GM18858 (cell line): ENCODE data around the gene PRR20E.
"Not testable (repeated sequence)": the region's sequence is repeated elsewhere in the genome, so short reads cannot be mapped to it uniquely, and the experiment has no call there.

ENCODE experiments used
- ATAC-seq: cut with Tn5 transposase; IDR thresholded peaks from one replicate; pipeline ENCODE4 v1.9.1; 2021; ENCODE audit not compliant: unreplicated experiment

The PRR20E gene

DNA sequence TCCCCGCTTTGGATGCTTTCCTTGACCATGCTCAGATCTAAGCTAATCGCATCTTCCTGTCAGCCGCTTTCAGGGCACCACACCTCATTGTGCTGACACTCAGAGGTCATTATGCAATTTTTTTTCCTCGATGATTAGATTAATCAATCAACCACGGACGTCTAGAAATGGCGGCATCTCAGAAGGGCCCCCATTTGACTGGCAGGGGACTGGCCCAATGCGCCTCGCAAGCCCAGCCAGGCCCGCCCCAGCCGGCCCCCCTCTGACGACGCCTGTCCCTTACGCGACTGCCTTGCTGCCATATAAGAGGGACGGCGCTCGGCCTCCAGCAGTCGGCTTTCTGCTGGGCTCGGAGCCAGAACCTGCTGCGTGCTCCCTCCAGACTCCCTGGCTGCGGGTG is at the start of gene PRR20E:
Gene PRR20E, plus strand, starts transcription at position 301 of the 400 bp plus-strand sequence. CDS start 387 bp downstream, outside the sequence.
- ATAC-seq, result not testable (repeated sequence)

DNA sequence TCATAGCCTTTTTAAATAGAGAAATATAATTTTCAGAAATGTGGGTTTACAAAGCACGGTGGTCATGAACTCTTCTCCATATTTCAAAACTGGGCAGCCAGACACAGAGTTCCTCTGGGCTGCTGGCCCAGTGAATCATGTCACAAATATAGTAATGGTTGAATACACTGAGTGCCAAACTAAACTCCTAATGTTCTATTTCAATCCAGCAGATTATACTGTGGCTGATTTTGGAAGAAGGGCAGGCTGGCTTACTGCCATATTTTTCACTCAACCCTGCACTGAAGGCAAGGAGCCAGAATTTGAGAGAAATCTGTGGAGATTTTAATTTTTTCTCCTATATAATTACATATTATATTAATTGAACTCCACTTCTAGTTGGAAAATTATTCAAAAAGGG is 43.3 kb upstream of the PRR20E start:
- no peak for ATAC-seq

DNA sequence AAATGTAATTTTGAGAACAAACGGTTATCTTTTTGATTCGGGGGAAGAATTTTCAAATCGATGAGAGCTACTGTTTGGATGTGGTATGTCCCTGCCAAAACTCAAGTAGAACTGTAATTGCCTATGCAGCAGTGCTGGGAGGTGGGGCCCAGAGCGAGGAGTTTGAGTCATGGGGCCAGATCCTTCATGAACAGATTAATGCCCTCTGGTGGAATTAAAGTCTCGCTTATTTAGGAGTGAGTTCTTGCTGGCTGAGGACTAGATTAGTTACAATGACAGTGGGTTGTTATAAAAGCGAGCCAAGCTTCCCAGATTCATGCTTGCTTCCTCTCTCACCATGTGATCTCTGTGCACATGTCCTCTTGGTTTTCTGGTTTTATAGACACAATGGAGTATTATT is 38.1 kb upstream of the PRR20E start:
- ATAC-seq, result no peak

DNA sequence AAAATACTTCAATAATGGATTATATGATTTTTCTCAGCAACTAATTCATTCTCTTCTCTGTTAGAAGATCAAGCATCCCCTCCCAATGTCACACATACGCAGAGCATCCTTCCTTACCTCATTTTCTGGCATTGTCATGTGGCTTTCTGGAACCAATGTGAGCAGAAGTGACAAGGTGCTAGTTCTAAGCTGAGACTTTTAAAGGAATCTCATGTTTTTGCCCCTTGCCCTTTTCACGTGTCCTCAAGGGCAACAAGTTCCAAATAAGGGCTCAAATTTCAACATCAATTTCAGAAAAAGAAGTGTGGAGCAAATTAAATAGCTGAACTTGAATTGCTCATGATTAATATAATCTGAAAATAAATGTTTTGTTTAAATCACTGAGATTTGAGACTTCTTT is 30.9 kb upstream of the PRR20E start:
- ATAC-seq, result no peak

DNA sequence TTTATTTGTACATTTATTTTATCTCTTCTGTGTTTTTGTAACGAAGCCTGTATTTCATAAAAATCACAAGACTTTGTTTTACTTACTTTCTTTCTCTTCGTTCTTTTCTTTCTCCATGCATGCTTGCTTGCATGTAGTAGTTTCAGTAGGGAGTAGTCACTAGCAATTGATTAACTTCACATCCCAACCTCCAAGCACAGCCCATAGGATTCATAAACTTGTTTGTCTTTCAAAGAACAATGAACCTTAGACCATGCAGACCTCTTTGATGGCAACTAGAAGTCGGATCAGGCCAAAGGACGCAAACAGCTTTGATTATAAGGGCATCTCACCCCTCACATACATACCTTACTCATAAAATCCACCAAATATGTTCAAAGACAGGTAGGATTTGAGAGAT is 29.4 kb upstream of the PRR20E start:
- ATAC-seq, result no peak

DNA sequence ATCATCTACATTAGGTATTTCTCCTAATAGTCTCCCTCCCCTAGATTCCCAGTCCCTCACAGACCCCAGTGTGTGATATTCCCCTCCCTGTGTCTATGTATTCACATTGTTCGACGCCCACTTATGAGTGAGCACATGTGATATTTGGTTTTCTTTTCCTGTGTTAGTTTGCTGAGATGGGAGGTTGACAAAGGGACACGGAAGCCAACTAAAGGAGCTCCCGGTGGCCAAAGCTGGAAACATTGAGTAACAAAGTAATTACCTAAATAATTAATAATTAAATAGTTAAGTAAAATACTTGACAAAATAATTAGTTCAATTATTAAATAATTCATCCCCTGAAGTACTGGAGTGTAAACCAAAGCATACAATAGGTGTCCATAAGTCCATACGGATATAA is 28.0 kb upstream of the PRR20E start:
- ATAC-seq, result no peak

DNA sequence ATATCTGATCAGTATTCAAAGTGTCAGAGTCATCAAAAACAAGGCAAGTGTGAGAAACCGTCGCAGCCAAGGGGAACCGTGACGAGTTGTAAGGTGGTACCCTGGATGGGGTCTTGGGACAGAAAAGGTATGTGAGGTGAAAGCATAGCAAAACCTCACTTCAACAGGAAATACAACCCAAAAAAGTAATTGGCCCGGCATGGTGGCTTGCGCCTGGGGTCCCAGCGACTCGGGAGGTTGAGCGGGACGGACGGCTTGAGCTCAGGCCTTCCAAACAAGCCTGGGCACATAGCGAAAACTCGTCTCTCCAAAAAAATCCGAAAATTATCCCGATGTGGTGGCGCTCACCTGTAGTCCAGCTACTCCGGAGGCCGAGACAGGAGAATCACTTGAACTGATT is 27.2 kb upstream of the PRR20E start:
- not testable (repeated sequence) for ATAC-seq

DNA sequence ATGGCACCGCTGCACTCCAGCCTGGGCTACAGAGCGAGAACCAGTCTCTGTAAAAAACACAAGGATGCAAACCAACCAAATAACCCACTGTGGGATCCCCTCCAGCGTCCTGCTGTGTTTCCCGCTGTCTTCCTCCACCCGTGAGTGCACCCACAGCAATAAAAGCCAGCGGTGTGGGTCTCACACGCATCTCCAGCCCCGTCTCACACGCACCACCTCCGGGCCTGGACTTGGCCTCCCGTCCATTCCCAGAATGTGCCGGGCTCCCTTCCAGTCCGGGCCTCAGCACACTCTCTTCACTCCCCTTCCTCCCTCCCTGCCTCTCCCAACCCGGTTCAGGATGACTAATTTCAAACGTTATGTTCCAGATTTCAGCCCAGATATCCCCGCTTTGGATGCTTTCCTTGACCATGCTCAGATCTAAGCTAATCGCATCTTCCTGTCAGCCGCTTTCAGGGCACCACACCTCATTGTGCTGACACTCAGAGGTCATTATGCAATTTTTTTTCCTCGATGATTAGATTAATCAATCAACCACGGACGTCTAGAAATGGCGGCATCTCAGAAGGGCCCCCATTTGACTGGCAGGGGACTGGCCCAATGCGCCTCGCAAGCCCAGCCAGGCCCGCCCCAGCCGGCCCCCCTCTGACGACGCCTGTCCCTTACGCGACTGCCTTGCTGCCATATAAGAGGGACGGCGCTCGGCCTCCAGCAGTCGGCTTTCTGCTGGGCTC is 26.6 kb upstream of the PRR20E start, which contains the start of gene PRR20A:
Gene PRR20A, plus strand, starts transcription at position 684 of the 734 bp plus-strand sequence. CDS start 387 bp downstream, outside the sequence.
- not testable (repeated sequence) for ATAC-seq

DNA sequence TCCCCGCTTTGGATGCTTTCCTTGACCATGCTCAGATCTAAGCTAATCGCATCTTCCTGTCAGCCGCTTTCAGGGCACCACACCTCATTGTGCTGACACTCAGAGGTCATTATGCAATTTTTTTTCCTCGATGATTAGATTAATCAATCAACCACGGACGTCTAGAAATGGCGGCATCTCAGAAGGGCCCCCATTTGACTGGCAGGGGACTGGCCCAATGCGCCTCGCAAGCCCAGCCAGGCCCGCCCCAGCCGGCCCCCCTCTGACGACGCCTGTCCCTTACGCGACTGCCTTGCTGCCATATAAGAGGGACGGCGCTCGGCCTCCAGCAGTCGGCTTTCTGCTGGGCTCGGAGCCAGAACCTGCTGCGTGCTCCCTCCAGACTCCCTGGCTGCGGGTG is 19.8 kb upstream of the PRR20E start, which contains the start of gene PRR20B:
Gene PRR20B, plus strand, starts transcription at position 301 of the 400 bp plus-strand sequence. CDS start 387 bp downstream, outside the sequence.
- ATAC-seq, result not testable (repeated sequence)

DNA sequence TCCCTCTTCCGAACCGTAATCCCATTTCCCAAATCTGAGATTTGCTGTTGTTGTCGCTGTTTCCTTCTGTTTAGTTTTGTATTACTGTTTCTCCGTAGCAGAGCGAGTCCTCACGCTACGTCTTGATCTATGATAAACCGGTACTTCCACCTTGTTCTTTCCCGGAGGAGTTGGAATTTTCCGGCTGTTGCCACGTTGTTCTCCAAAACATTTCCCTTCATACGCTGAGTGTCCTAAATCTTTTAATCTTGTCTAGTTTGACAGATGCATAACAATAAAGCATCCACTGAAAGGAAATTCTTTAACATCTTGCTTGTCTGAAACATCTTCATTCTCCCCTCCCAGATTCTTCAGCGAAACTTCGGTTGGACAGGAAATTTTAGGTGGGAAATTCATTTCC is 18.9 kb upstream of the PRR20E start:
- ATAC-seq, result not testable (repeated sequence)

DNA sequence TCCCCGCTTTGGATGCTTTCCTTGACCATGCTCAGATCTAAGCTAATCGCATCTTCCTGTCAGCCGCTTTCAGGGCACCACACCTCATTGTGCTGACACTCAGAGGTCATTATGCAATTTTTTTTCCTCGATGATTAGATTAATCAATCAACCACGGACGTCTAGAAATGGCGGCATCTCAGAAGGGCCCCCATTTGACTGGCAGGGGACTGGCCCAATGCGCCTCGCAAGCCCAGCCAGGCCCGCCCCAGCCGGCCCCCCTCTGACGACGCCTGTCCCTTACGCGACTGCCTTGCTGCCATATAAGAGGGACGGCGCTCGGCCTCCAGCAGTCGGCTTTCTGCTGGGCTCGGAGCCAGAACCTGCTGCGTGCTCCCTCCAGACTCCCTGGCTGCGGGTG is 13.2 kb upstream of the PRR20E start, which contains the start of gene PRR20C:
Gene PRR20C, plus strand, starts transcription at position 301 of the 400 bp plus-strand sequence. CDS start 387 bp downstream, outside the sequence.
- not testable (repeated sequence) for ATAC-seq

DNA sequence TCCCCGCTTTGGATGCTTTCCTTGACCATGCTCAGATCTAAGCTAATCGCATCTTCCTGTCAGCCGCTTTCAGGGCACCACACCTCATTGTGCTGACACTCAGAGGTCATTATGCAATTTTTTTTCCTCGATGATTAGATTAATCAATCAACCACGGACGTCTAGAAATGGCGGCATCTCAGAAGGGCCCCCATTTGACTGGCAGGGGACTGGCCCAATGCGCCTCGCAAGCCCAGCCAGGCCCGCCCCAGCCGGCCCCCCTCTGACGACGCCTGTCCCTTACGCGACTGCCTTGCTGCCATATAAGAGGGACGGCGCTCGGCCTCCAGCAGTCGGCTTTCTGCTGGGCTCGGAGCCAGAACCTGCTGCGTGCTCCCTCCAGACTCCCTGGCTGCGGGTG is 6.7 kb upstream of the PRR20E start, which contains the start of gene PRR20D:
Gene PRR20D, plus strand, starts transcription at position 301 of the 400 bp plus-strand sequence. CDS start 387 bp downstream, outside the sequence.
- not testable (repeated sequence) for ATAC-seq

DNA sequence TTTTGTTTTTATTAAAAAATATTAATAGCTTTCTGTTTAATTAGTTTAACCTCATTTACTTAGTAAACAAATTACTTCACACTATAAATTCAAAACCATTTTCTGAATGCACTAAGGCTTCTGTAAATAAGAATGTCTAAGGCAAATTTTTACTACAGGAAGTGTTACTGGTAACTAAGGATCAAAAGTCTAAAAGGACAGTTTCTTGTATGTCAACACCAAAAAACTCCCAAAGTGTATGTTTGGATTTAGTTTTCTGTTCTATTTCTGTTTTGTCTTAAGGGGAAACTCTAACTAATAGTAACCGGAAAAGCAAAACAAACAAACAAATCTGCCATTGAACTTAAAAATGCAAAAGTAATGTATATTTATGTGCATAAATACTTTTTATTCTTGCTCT is 24.7 kb downstream of the PRR20E start:
- ATAC-seq, result no peak

DNA sequence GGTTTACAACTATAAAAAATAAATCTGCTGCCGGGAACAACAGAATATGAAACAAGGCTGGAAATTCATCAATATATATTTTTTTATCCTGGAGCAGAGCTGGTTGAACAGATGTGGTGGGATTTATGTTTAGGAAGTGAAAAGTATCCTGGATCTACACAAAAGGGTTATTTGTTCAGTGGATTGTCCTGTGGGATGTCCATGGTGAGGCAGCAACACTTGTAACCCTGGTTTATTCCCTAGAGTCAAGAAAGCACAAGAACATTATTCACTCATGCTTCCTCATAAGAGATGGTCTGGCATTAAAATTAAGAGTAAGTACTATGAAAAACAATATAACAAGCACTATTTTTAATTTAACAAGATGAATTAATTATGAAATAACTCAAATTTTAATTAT is 46.0 kb downstream of the PRR20E start:
- no peak for ATAC-seq
